Heart left ventricle (tissue), 16 donors: ENCODE data around the gene BCL6. TPM values are rescaled to one million over a fixed set of nuclear protein-coding genes. Genes with fewer than 3 reads are reported as not detected.

Experiments
- ATAC-seq, 4 donors: fragments of 200-7000 bp; cut with Tn5 transposase; one replicate each; pipeline ENCODE4 v1.9.1; 2020 to 2022; ENCODE audit warnings: moderate library complexity in 4 of 4, mild to moderate bottlenecking in 3 of 4, moderate number of reproducible peaks in 1 of 4
- DNase-seq, 5 donors: peaks; one replicate each; pipeline ENCODE4 v3.0.0-alpha.2; 2020
- H3K27ac ChIP-seq, 12 donors: fragments of 200-600 bp; sonication (generic) in 4 of 12; one replicate each; pipeline versions ENCODE4 v1.5.0 to v1.8.0; 2016 to 2022; ENCODE audit warnings: mild to moderate bottlenecking in 2 of 12
- H3K27me3 ChIP-seq, 9 donors: fragments of 200-600 bp; sonication (generic) in 2 of 9; one replicate each; pipeline versions ENCODE4 v1.5.1 to v1.8.0; 2016 to 2022; ENCODE audit warnings: mild to moderate bottlenecking in 3 of 9
- H3K36me3 ChIP-seq, 9 donors: fragments of 200-600 bp; sonication (generic) in 2 of 9; one replicate each; pipeline versions ENCODE4 v1.5.0 to v1.8.0; 2018 to 2022; ENCODE audit warnings: mild to moderate bottlenecking in 2 of 9
- H3K4me1 ChIP-seq, 12 donors: fragments of 200-600 bp; sonication (generic) in 4 of 12; one replicate each; pipeline versions ENCODE4 v1.5.0 to v1.8.0; 2016 to 2022; ENCODE audit warnings: mild to moderate bottlenecking in 3 of 12
- H3K4me3 ChIP-seq, 12 donors: fragments of 200-600 bp; sonication (generic) in 4 of 12; one replicate each; pipeline versions ENCODE4 v1.5.0 to v1.8.0; 2017 to 2022; ENCODE audit warnings: mild to moderate bottlenecking in 9 of 12, moderate library complexity in 4 of 12
- H3K9me3 ChIP-seq, 12 donors: fragments of 200-600 bp; sonication (generic) in 4 of 12; one replicate each; pipeline versions ENCODE4 v1.5.0 to v1.8.0; 2016 to 2022; ENCODE audit warnings: mild to moderate bottlenecking in 1 of 12
- CTCF ChIP-seq, 12 donors: fragments of 200-600 bp; sonication (generic) in 4 of 12; IDR thresholded peaks; one replicate each; pipeline versions ENCODE4 v1.5.0 to v1.8.0; 2018 to 2022; ENCODE audit warnings: antibody characterized with exemption in 12 of 12, mild to moderate bottlenecking in 5 of 12
- POLR2A ChIP-seq, 2 donors: fragments of 450-650 bp; IDR thresholded peaks; one replicate each; pipeline ENCODE4 v1.6.1; 2017; ENCODE audit warnings: antibody characterized with exemption in 2 of 2, mild to moderate bottlenecking in 2 of 2, moderate library complexity in 2 of 2
- WGBS, 4 donors: extraction: QIAGEN DNeasy Blood & Tissue Kit in 2 of 4; methylation state at CpG; one replicate each; pipeline versions ENCODE4 v1.1.5 to v1.1.7; 2013 to 2018; 5-methylcytosine and 5-hydroxymethylcytosine counted together
- intact Hi-C, 10 donors: fragments of 100-400 bp; cut with DNase I; formaldehyde crosslinking; loops; one replicate each; pipeline versions ENCODE4 v1.11.1 to v1.14.2; 2022
- polyA plus RNA-seq, 2 donors: library from polyadenylated mRNA; stranded (reverse); fragments of 200-250 nt; gene quantifications; one replicate each; pipeline ENCODE4 v1.2.3, GENCODE V29; 2013
- total RNA-seq, 9 donors: library from RNA; depleted of rRNA in 2 of 9; stranded (reverse); fragments of >200 nt in 2 of 9; fragmentation: NEBNext Ultra II Directional in 3 of 9; extraction: Animal tissue kit (Norgen Biotek cat#: 25700) in 3 of 9; gene quantifications; one replicate each; pipeline versions ENCODE4 v1.1.0 to v1.2.4, GENCODE V29; 2016 to 2023
- donor health status: ischemic (EF 13 %, LVEDD 7.1; RV severe dilation, severe dysfunction).
- donor health status: healthy with polysubstance abuse.
- donor health status: DM: no; HTN: yes; CAD: no.
- donor health status: DM: no; HTN: no; CAD: no.
- donor health status: ischemic (EF 25% LVEDD 6.9; RV normal size, moderate dysfunction).
- donor health status: ischemic (EF 25% LVEDD 5.7; RV mildly dilated, moderate dysfunction).
- donor health status: healthy.
- donor health status: DM: yes; HTN: yes; CAD: no.
- donor health status: ischemic (EF 35%, LVEDD 5.7; RV mildly dilated, moderate dysfunction).
- donor health status: nonischemic (EF 11% LVEDD 7.7; RV severe dilation, severe dysfunction).
- donor health status: DM: yes; HTN: yes; CAD: no.
- donor health status: PGD.
- donor health status: ischemic (EF 29% LVEDD 5.4; RV normal size, mild dysfunction).
- donor health status: nonischemic (EF 23%, LVEDD 6.1; RV moderate dilation, normal function).

Gene BCL6
- total and polyA plus RNA-seq, 11 donors, result 29.3 to 109 (median 45.7) TPM

GRCh38 chr3:187733371-187733770 lies 11.9 kb downstream of the BCL6 start:
- 91 to 95% (median 92%) methylated on average over 11 of the region's 11 CpGs for WGBS, 4 donors
- intact Hi-C loops, result loop anchor here in 1 of 10 donors (10.0 kb wide), 2 partner anchors 1311 to 1501 kb away; no protein-coding TSS in a partner anchor
- peaks cover 0 to 50% (median 31%) of the 10 kb centered on the region in 12 donors for H3K4me1 ChIP-seq

DNA sequence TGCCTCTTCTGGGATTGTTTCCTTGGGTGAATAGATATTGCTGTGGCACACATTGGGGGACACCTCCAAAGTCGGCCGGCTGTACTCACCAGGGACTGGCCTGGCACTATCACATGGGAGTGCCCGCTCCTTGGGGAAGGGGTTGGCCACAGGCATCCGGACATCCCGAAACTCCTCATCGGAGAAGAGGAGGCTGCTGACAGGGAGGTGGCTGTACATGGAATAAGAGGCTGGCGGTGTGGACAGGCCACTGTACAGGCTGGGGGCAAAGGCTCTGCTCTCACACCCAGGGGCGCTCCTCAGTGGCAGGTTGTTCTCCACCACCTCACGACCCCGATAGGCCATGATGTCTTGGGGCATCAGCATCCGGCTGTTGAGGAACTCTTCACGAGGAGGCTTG lies 15.7 kb downstream of the BCL6 start:
- H3K36me3 ChIP-seq, result peaks cover 2 to 100% (median 96%) of the 10 kb centered on the region in 9 donors

More at GRCh38 chr3:187733371-187733770, 11.9 kb downstream of the BCL6 start:
- Histone ChIP-seq H3K27me3 (no peaks in the 10 kb centered on the region), H3K36me3 (peaks cover 0 to 64% (median 59%) of the 10 kb centered on the region in 9 donors), H3K27ac (no peak overlapping the region), H3K9me3 (no peaks in the 10 kb centered on the region), H3K4me3 (no peak overlapping the region)
- no peak for TF ChIP-seq CTCF (IDR thresholded peaks at IDR 0.05)
- TF ChIP-seq POLR2A (IDR thresholded peaks at IDR 0.05), result no peak
- ATAC-seq, result no peak
- no peak for DNase-seq

GRCh38 chr3:187728940-187729583 lies 16.2 kb downstream of the BCL6 start:
- no peaks in the 10 kb centered on the region for H3K27me3 ChIP-seq
- H3K4me3 ChIP-seq, result no peak overlapping the region
- 90 to 94% (median 91%) methylated on average over 10 to 13 of the region's 13 CpGs for WGBS, 4 donors
- TF ChIP-seq POLR2A (IDR thresholded peaks at IDR 0.05) (no peak), CTCF (IDR thresholded peaks at IDR 0.05) (no peak)
- H3K4me1 ChIP-seq, result peaks cover 0 to 25% (median 8%) of the 10 kb centered on the region in 12 donors
- ATAC-seq (no peak), DNase-seq (no peak)
- intact Hi-C loops, result no loop called here
- H3K36me3 ChIP-seq, result peaks cover 2 to 100% (median 100%) of the 10 kb centered on the region in 9 donors
- H3K9me3 ChIP-seq, result no peaks in the 10 kb centered on the region
- no peak overlapping the region for H3K27ac ChIP-seq

More for the DNA sequence above, 15.7 kb downstream of the BCL6 start:
- Histone ChIP-seq H3K4me1 (peaks cover 0 to 25% (median 10%) of the 10 kb centered on the region in 12 donors), H3K4me3 (no peak overlapping the region), H3K27me3 (no peaks in the 10 kb centered on the region), H3K9me3 (no peaks in the 10 kb centered on the region), H3K27ac (no peak overlapping the region)
- 91 to 95% (median 93%) methylated on average over 11 to 12 of the region's 12 CpGs for WGBS, 4 donors
- TF ChIP-seq CTCF (IDR thresholded peaks at IDR 0.05) (no peak), POLR2A (IDR thresholded peaks at IDR 0.05) (no peak)
- DNase-seq (no peak), ATAC-seq (no peak)
- intact Hi-C loops, result no loop called here

- Histone ChIP-seq H3K4me1 (peaks cover 0 to 25% (median 8%) of the 10 kb centered on the region in 12 donors), H3K27ac (no peak overlapping the region), H3K36me3 (peaks cover 2 to 100% (median 100%) of the 10 kb centered on the region in 9 donors), H3K4me3 (no peak overlapping the region), H3K9me3 (no peaks in the 10 kb centered on the region), H3K27me3 (no peaks in the 10 kb centered on the region)
- WGBS, 4 donors, result 90 to 96% (median 95%) methylated on average over 8 of the region's 8 CpGs
- intact Hi-C loops, result no loop called here
- no peak for DNase-seq
- ATAC-seq, result no peak
- no peak for TF ChIP-seq POLR2A (IDR thresholded peaks at IDR 0.05)
- TF ChIP-seq CTCF (IDR thresholded peaks at IDR 0.05), result no peak
Observed at GRCh38 chr3:187728248-187728647, 17.0 kb downstream of the BCL6 start.
